T47D (cell line): ENCODE results near the gene CCDC188.

Experiments used
- DNase-seq, 2 experiments: peaks; one replicate each; pipeline versions ENCODE4 v3.0.0 to v3.0.0-alpha.2; 2011 to 2012; ENCODE audit warnings: low read depth in 1 of 2, low spot score in 1 of 2
- JUND ChIP-seq: IDR thresholded peaks from 2 replicates; pipeline ENCODE4 v1.6.1; 2012; ENCODE audit warnings: low read depth
- in situ Hi-C: cut with HindIII; loops from 2 replicates; pipeline ENCODE4 v1.10.0; 2016; ENCODE audit warnings: low sequenced_read_pairs, low pct_unique_long_range_greater_than_20kb

Gene CCDC188

DNA sequence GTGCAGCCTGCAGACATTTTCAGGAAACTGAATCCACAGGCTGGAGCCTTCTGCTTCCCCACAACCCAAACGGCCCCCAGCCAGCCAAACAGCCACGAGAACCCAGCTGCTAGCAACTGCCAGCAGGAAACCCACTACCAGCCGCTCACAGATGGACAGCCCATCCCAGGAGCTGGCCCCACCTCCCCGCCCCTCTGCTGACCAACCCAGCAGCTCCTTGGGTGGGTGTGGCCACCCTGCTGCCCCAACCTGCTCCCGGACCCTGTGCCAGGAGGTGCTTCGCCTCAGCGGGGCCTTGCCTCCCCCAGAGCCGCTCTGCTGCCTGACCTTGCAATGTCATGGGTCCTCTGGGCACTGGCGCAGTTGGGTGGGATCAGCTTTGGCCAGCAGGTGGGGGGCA, 8.2 kb upstream of the CCDC188 start:
- in situ Hi-C loops: no loop called here
- no peak for DNase-seq
- TF ChIP-seq JUND: no peak

DNA sequence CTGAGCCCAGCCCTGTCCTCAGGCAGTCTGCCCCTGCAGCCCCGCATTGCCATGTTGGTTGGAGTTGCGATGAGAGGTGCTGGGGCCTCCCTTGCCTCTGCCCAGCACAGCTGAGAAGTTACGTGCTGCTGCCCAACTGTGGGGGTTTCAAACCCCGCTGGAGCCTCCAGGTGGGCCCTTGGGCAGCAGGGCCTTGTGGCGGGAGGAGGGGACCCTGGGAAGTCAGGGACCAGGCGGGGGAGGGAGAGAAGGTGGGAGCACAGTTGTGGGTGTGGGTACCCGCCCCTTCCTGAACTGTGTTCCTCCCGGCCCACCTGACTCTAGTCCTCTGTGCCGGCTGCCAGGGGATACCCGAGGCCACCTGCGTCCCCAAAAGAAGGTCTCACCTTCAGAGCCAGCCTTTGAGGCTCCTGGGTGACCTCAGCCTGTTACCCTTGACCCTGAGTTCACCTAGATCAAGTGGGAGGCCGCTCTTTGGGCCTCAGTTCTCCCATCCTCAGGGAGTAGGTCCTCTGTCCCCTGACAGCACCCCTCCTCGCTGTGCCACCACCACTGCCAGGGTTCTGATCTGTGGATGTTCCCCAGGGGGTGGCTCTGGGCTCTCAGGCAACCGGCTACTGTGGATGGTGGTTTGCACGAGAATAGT, 7.7 kb upstream of the CCDC188 start:
- no peak for TF ChIP-seq JUND
- no peak for DNase-seq
- in situ Hi-C loops: no loop called here

DNA sequence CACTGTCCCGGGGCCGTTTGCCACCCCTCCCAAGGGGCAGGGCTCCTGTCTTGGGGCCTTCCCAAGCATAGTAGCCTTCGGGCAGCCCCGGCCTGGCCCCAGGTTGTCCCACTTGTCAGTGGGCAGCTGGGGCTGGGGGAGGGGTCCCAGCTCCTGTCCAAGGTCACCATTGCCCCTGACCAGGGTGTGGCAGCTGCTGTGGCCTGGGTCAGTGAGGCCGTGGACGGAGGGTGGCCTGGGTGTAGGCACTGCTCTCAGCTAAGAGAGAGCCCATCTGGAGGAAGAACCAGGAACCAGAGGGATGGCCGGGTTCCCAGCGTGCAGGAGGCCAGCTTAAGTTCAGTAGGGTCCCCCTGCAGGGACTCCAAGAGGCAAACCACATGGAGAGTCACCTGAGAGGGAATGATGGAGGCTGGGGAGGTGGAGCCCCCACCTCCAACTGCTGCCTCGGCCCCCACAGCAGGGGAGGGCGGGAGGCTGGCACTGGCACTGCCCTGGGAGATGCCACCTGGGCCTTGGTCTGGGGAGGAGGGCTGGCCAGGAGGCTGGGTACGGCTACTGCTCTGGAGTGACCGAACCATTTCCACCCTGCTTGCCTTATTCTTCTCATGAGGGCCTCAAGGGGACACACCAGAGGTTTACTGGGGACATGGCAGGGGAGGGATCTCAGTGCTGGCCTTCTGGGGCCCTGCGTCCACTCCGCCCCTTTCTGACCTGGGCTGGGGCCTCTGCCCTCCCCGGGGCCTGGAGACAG, 6.8 kb upstream of the CCDC188 start:
- TF ChIP-seq JUND: no peak
- no peak for DNase-seq
- in situ Hi-C loops: no loop called here

GRCh38 chr22:20156611-20157429, 6.0 kb upstream of the CCDC188 start:
- no peak for TF ChIP-seq JUND
- DNase-seq: peak; percentile 52 to 79
- in situ Hi-C loops: no loop called here

GRCh38 chr22:20156042-20156389, 5.2 kb upstream of the CCDC188 start:
- in situ Hi-C loops: no loop called here
- DNase-seq: no peak
- TF ChIP-seq JUND: no peak

GRCh38 chr22:20155330-20156041, 4.6 kb upstream of the CCDC188 start:
- no peak for TF ChIP-seq JUND
- DNase-seq: no peak
- in situ Hi-C loops: no loop called here

DNA sequence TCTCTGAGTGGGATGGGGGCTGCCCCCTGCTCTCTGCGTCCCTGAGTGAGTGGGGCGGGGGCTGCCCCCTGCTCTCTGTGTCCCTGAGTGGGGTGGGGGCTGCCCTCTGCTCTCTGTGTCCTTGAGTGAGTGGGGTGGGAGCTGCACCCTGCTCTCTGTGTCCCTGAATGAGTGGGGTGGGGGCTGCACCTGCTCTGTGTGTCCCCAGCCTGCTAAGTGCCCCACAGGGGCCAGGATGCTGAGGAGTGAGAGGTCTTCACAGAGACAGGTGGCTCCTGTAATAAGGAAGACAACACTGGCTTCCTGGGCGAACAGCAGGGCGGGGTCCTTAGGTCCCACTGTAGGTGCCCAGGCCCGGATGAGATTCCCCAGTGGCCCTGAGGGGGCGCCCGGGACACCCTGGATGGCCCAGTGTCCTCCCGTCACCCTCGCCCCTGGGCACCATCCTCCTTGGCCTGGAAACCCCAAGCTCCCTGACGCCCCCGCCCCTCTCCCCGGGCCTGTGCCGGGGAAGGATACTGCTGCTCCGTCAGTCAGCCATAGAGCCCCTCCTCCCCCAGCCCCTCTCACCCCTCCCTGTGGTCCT, 3.8 kb upstream of the CCDC188 start:
- no peak for TF ChIP-seq JUND
- in situ Hi-C loops: no loop called here
- no peak for DNase-seq

DNA sequence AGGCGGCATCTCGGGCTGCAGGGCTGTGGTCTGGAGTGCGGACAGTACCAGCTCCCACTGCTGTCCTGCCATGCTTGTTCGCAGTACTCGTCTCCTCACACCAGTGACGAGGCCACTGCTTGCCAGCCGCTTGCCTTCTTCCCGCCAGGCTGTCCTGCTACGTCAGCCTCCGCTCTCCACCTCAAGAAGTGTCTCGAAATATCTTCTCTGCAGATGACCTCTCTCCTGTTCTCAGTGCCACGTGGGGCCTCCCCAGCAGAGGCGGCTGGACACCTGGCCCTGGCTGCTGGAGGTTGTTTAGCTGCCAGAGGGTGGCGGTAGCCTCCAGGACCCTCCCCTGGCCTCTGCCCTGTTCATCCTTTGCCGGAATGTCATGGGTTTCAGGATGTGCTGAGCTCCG, 3.1 kb upstream of the CCDC188 start:
- in situ Hi-C loops: no loop called here
- TF ChIP-seq JUND: no peak
- DNase-seq: no peak

- TF ChIP-seq JUND: no peak
- DNase-seq: no peak
- in situ Hi-C loops: no loop called here
Measured at GRCh38 chr22:20152464-20152890, 1.6 kb upstream of the CCDC188 start.

GRCh38 chr22:20151276-20151588, 377 bp upstream of the CCDC188 start:
- in situ Hi-C loops: no loop called here
- TF ChIP-seq JUND: no peak
- DNase-seq: no peak

- in situ Hi-C loops: no loop called here
- DNase-seq: no peak
- TF ChIP-seq JUND: no peak
Measured at GRCh38 chr22:20149257-20150250, 1.3 kb downstream of the CCDC188 start.

DNA sequence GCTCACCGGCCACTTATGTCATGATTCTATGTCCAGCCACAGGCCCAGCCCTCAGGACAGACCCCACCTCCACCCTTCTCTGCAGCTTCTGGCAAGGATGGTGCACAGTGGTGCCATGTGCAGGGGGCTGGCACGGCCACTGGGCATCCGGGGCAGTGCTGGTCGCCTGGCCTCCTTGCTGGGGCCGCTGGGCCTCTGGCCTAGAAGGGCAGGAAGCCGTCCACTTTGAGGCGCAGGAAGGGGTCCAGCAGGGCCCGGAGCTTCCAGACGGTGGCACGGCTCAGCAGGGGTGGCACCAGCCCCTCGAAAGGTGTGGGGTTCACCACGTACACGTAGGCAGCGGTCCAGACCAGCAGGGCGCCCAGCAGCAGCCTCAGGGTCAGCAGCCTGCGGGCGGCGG, 2.4 kb downstream of the CCDC188 start:
- TF ChIP-seq JUND: no peak
- DNase-seq: no peak
- in situ Hi-C loops: no loop called here
